ENCODE results near the gene CENPU.

The CENPU gene

GRCh38 chr4:184695178-184695896 is 38.6 kb downstream of the CENPU start:
- Histone ChIP-seq H3K4me2 (ENCODE audit: low read length) (no peak overlapping the region), H3K79me2 (no peaks in the 10 kb centered on the region), H3K36me3 (ENCODE audit: control insufficient read depth, insufficient read depth, low read length) (no peaks in the 10 kb centered on the region), H3K9me3 (ENCODE audit: control insufficient read depth, low read length) (no peaks in the 10 kb centered on the region), H3K27me3 (ENCODE audit: control insufficient read depth, insufficient read depth, low read length) (no peaks in the 10 kb centered on the region), H3K27ac (no peak overlapping the region), H2AFZ (no peak overlapping the region), H3K9ac (no peak overlapping the region), H3K4me1 (no peaks in the 10 kb centered on the region), H3K4me3 (ENCODE audit: low read depth, low read length) (no peak overlapping the region)
- TF ChIP-seq CTCF (IDR thresholded peaks at IDR 0.05) = no peak

DNA sequence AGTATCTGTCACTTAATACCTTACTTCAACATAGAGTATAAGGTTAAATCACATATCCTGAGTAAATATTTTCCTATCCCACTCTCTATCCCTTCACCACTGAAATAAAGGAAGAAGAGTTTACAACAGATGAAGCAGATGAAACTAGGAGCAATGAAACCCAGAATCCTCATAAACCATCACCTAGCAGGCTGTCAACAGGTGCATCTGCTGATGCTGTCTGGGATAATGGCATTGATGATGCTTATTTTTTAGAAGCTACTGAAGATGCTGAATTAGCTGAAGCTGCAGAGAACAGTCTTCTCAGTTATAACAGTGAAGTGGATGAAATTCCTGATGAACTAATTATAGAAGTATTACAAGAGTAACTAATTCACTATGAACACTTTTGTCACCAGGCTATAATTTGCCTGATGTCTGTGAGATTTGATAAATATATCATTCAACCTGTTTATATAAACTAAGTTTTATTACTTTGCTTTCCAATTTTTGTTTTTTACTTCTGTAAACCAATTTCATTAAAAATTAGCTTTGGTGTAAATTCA is 39.4 kb downstream of the CENPU start:
- Histone ChIP-seq H3K4me3 (ENCODE audit: low read depth, low read length) (no peak overlapping the region), H3K4me2 (ENCODE audit: low read length) (no peak overlapping the region), H3K79me2 (no peaks in the 10 kb centered on the region), H3K27me3 (ENCODE audit: control insufficient read depth, insufficient read depth, low read length) (no peaks in the 10 kb centered on the region), H3K27ac (no peak overlapping the region), H3K36me3 (ENCODE audit: control insufficient read depth, insufficient read depth, low read length) (no peaks in the 10 kb centered on the region), H2AFZ (no peak overlapping the region), H3K4me1 (no peaks in the 10 kb centered on the region), H3K9me3 (ENCODE audit: control insufficient read depth, low read length) (no peaks in the 10 kb centered on the region), H3K9ac (no peak overlapping the region)
- TF ChIP-seq CTCF (IDR thresholded peaks at IDR 0.05) = no peak

DNA sequence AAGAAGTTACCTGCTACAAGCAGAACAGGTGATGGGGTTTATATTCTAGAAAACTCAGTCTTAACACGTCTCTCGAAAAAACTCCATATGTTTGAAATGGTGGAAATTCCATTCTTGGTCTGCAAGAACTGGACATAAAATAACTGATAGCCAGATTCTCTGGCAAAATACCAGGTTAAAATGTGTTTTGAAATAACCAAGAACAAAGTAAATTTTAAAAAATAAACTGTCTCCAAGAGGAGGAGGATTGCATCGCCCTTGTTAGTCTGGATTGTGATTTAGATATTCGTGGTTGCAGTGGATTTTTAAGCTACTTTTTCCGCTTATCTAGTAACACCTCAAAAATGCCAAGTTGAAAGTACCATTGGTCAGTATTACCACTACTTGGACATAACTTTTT is 40.8 kb downstream of the CENPU start:
- H3K4me2 ChIP-seq (ENCODE audit: low read length) = no peak overlapping the region
- TF ChIP-seq CTCF (IDR thresholded peaks at IDR 0.05) = no peak

GRCh38 chr4:184689681-184690080 is 44.2 kb downstream of the CENPU start:
- H3K79me2 ChIP-seq = no peaks in the 10 kb centered on the region
- H3K4me1 ChIP-seq = no peaks in the 10 kb centered on the region
- no peak overlapping the region for H2AFZ ChIP-seq
- H3K27ac ChIP-seq = no peak overlapping the region
- no peaks in the 10 kb centered on the region for H3K9me3 ChIP-seq (ENCODE audit: control insufficient read depth, low read length)
- no peaks in the 10 kb centered on the region for H3K27me3 ChIP-seq (ENCODE audit: control insufficient read depth, insufficient read depth, low read length)
- H3K4me3 ChIP-seq (ENCODE audit: low read depth, low read length) = no peak overlapping the region
- no peak for TF ChIP-seq CTCF (IDR thresholded peaks at IDR 0.05)
- no peaks in the 10 kb centered on the region for H3K36me3 ChIP-seq (ENCODE audit: control insufficient read depth, insufficient read depth, low read length)
- no peak overlapping the region for H3K9ac ChIP-seq
- H3K4me2 ChIP-seq (ENCODE audit: low read length) = no peak overlapping the region

More for the DNA sequence above, 40.8 kb downstream of the CENPU start:
- no peak overlapping the region for H3K4me3 ChIP-seq (ENCODE audit: low read depth, low read length)
- no peak overlapping the region for H2AFZ ChIP-seq
- H3K9ac ChIP-seq = no peak overlapping the region
- H3K36me3 ChIP-seq (ENCODE audit: control insufficient read depth, insufficient read depth, low read length) = no peaks in the 10 kb centered on the region
- no peaks in the 10 kb centered on the region for H3K27me3 ChIP-seq (ENCODE audit: control insufficient read depth, insufficient read depth, low read length)
- no peak overlapping the region for H3K27ac ChIP-seq
- no peaks in the 10 kb centered on the region for H3K9me3 ChIP-seq (ENCODE audit: control insufficient read depth, low read length)
- no peaks in the 10 kb centered on the region for H3K79me2 ChIP-seq
- H3K4me1 ChIP-seq = no peaks in the 10 kb centered on the region

DNA sequence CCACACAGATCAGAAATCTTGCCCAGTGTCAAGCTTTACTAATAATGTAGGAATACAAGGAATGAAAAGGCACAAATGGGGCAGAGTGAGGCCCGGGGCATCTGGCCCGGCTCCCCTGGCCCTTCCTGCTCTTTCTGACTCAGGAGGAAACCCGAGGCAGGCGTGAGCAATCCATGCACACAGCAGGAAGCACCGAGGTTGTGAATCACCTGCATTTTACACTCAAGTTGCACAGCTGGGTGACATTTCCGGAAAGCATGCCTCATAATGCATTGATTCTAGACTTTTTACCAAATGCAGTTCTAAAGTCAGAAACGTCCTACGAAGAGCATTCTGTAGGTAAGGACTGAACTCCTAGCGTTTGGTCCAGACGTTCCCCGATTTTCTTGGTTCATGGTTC is 45.4 kb downstream of the CENPU start:
- H3K27me3 ChIP-seq (ENCODE audit: control insufficient read depth, insufficient read depth, low read length) = no peaks in the 10 kb centered on the region
- no peak overlapping the region for H3K4me2 ChIP-seq (ENCODE audit: low read length)
- no peaks in the 10 kb centered on the region for H3K9me3 ChIP-seq (ENCODE audit: control insufficient read depth, low read length)
- H3K4me3 ChIP-seq (ENCODE audit: low read depth, low read length) = no peak overlapping the region
- no peak for TF ChIP-seq CTCF (IDR thresholded peaks at IDR 0.05)
- H3K27ac ChIP-seq = no peak overlapping the region
- no peaks in the 10 kb centered on the region for H3K36me3 ChIP-seq (ENCODE audit: control insufficient read depth, insufficient read depth, low read length)
- H2AFZ ChIP-seq = no peak overlapping the region
- H3K9ac ChIP-seq = no peak overlapping the region
- H3K4me1 ChIP-seq = no peaks in the 10 kb centered on the region
- no peaks in the 10 kb centered on the region for H3K79me2 ChIP-seq

All from parathyroid adenoma (tissue), 2 donors.